GM19372 (cell line): Measurements from ENCODE around the gene MRAS.

Experiments used
- ATAC-seq: cut with Tn5 transposase; IDR thresholded peaks from one replicate; pipeline ENCODE4 v1.9.1; 2021; ENCODE audit warnings: mild to moderate bottlenecking, low read depth, moderate library complexity; ENCODE audit not compliant: unreplicated experiment

MRAS gene

GRCh38 chr3:138338811-138339210 is 9.6 kb upstream of the MRAS start:
- ATAC-seq, result no peak

- no peak for ATAC-seq
These were observed 7.9 kb upstream of the MRAS start for GRCh38 chr3:138340511-138340910.

GRCh38 chr3:138344754-138345153 is 3.6 kb upstream of the MRAS start:
- no peak for ATAC-seq

GRCh38 chr3:138348754-138349739 is 668 bp downstream of the MRAS start:
- peak; percentile 35 for ATAC-seq

GRCh38 chr3:138349926-138350665 is 1.7 kb downstream of the MRAS start:
- ATAC-seq, result no peak

GRCh38 chr3:138351151-138351550 is 2.8 kb downstream of the MRAS start:
- ATAC-seq, result no peak

- no peak for ATAC-seq
These were observed 3.7 kb downstream of the MRAS start for GRCh38 chr3:138351916-138352550.

GRCh38 chr3:138354376-138354775 is 6.0 kb downstream of the MRAS start:
- ATAC-seq, result no peak

GRCh38 chr3:138355071-138355470 is 6.7 kb downstream of the MRAS start:
- no peak for ATAC-seq

- no peak for ATAC-seq
These were observed 8.5 kb downstream of the MRAS start for GRCh38 chr3:138356730-138357405.

GRCh38 chr3:138359148-138359918 is 11.0 kb downstream of the MRAS start:
- no peak for ATAC-seq

GRCh38 chr3:138359919-138360868 is 11.8 kb downstream of the MRAS start:
- ATAC-seq, result no peak

GRCh38 chr3:138360869-138361525 is 12.6 kb downstream of the MRAS start:
- ATAC-seq, result no peak

GRCh38 chr3:138361561-138361971 is 13.2 kb downstream of the MRAS start:
- no peak for ATAC-seq

GRCh38 chr3:138362538-138362937 is 14.2 kb downstream of the MRAS start:
- ATAC-seq, result no peak

GRCh38 chr3:138363322-138363721 is 14.9 kb downstream of the MRAS start:
- ATAC-seq, result no peak

- no peak for ATAC-seq
These were observed 16.2 kb downstream of the MRAS start for GRCh38 chr3:138364356-138365252.
